Measurements from ENCODE around the gene RNF208.

Gene RNF208

DNA sequence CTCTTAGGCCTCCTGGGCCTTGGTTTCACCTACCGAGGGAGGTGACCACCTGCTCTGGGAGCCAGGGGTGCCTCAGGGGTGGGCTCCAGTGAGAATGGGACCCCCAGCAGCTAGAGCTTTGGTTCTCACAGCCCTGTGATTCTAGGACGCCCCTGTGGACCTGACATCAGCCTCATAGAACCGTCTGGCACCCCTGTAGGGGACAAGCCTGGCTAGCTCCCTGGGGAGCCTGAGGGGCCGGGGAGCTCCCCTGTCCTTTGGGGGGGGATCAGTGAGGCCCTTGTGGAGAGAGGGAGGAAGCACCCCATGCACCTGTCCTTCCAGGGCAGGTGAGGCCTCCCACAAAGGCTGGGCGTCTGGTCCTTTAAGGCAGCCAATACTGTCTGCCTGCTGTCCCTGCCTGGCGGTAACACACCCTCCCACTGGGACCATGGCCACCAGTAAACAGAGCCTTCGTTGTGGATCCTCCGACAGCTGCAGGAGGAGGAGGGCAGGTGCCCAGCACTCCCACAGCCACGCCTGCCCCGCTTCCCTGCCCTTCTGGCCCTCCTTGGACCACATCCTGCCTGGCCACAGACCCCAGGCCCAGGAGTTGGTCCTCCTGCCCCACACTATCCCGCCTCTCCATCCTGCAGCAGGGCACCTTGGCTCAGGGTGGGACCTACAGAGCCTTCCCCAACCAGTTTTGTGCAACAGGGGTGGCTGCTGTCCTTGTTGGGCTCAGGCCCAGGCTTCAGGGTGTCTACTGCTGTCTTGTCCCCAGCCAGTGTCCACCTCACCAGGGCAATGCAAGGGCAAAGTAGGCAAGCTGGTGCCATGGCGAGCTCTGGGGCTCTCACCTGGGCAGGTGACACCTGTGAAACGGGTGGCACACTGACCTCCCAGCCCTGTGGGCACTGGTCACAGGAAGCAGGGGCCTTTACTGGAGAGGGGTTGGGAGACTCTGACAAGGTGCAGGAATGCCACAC lies 16.0 kb upstream of the RNF208 start:
- Histone ChIP-seq H3K27me3 (ENCODE audit: control insufficient read depth in 1 of 2, insufficient read depth in 1 of 2, low read length in 2 of 2) (peaks cover 0 to 23% of the 10 kb centered on the region in 2 experiments), H2BK15ac (ENCODE audit: low read depth, poor library complexity, severe bottlenecking) (peak overlapping the region; percentile 6), H3K36me3 (ENCODE audit: control insufficient read depth in 1 of 2, insufficient read depth in 2 of 2, low read depth in 1 of 2, low read length in 2 of 2) (peaks cover 14 to 17% of the 10 kb centered on the region in 2 experiments), H3K9me3 (ENCODE audit: control insufficient read depth, low read length) (no peaks in the 10 kb centered on the region), H4K91ac (ENCODE audit: low read length) (peak overlapping the region; percentile 70), H3K4me1 (ENCODE audit: control insufficient read depth, insufficient read depth, low read depth, low read length) (peaks cover 43% of the 10 kb centered on the region), H2BK5ac (ENCODE audit: low read depth, low read length, poor library complexity, severe bottlenecking) (no peak overlapping the region), H3K79me1 (replicated peaks; ENCODE audit: low read length, poor library complexity, severe bottlenecking) (peaks cover 21% of the 10 kb centered on the region), H2BK120ac (ENCODE audit: low read depth, low read length) (no peak overlapping the region), H3K23ac (ENCODE audit: low read length in 2 of 2) (peak overlapping the region in 1 of 2 experiments; percentile 23), H4K8ac (ENCODE audit: low read length) (no peak overlapping the region), H3K4me2 (ENCODE audit: low read length, poor library complexity, severe bottlenecking) (no peak overlapping the region), H2BK12ac (ENCODE audit: low read length in 2 of 2) (peak overlapping the region in 1 of 2 experiments; percentile 84), H3K14ac (ENCODE audit: low read length in 2 of 2) (peak overlapping the region in 1 of 2 experiments; percentile 9), H3K27ac (ENCODE audit: low read length, poor library complexity, severe bottlenecking) (no peak overlapping the region), H3K4me3 (ENCODE audit: insufficient read depth in 1 of 2, low read depth in 1 of 2, low read length in 2 of 2) (peak overlapping the region in 1 of 2 experiments; percentile 54), H3K18ac (ENCODE audit: low read depth in 1 of 2, low read length in 2 of 2) (no peak overlapping the region), H2AFZ (ENCODE audit: low read depth, low read length) (no peak overlapping the region), H3K9ac (ENCODE audit: low read length) (peak overlapping the region; percentile 32), H2AK5ac (ENCODE audit: low read length, severe bottlenecking) (peak overlapping the region; percentile 17), H3K4ac (ENCODE audit: low read depth in 1 of 2, low read length in 2 of 2) (no peak overlapping the region)
- no peak for DNase-seq
- WGBS: 85% methylated on average over 13 of the region's 13 CpGs

DNA sequence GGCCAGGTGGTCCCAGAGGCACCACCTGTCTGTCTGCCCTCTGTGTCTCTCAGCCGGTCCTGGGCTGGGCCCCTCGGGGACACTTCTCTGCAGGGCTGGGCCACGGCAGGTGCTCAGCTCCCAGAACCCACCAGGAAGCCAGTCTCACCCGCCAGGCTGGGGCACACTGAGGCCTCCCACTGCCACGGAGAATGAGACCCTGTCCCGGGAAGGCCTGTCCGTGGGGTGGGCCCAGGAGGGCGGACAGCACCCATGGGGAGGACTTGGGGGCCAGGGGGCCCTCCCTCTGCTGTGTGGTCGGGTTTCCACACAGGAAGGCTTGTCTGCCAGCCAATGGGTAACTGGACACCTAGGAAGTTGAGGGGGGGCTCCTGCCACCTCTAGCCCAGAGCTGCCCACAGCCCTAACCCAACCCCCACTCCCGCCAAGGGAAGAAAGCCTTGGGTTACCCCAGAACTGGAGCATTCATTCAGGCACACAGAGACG lies 14.9 kb upstream of the RNF208 start:
- H3K27me3 ChIP-seq (ENCODE audit: control insufficient read depth in 1 of 2, insufficient read depth in 1 of 2, low read length in 2 of 2): peaks cover 0 to 32% of the 10 kb centered on the region in 2 experiments
- H2AK5ac ChIP-seq (ENCODE audit: low read length, severe bottlenecking): peak overlapping the region; percentile 5
- no peak overlapping the region for H3K4me3 ChIP-seq (ENCODE audit: insufficient read depth in 1 of 2, low read depth in 1 of 2, low read length in 2 of 2)
- H2BK15ac ChIP-seq (ENCODE audit: low read depth, poor library complexity, severe bottlenecking): no peak overlapping the region
- H3K9me3 ChIP-seq (ENCODE audit: control insufficient read depth, low read length): no peaks in the 10 kb centered on the region
- H3K4me1 ChIP-seq (ENCODE audit: control insufficient read depth, insufficient read depth, low read depth, low read length): peaks cover 34% of the 10 kb centered on the region
- WGBS: 79% methylated on average over 11 of the region's 11 CpGs
- peak overlapping the region in 1 of 2 experiments; percentile 89 for H3K18ac ChIP-seq (ENCODE audit: low read depth in 1 of 2, low read length in 2 of 2)
- no peak overlapping the region for H3K14ac ChIP-seq (ENCODE audit: low read length in 2 of 2)
- H2BK12ac ChIP-seq (ENCODE audit: low read length in 2 of 2): peak overlapping the region in 1 of 2 experiments; percentile 85
- peak overlapping the region; percentile 74 for H4K91ac ChIP-seq (ENCODE audit: low read length)
- no peak overlapping the region for H2BK5ac ChIP-seq (ENCODE audit: low read depth, low read length, poor library complexity, severe bottlenecking)
- no peak overlapping the region for H3K9ac ChIP-seq (ENCODE audit: low read length)
- H4K8ac ChIP-seq (ENCODE audit: low read length): peak overlapping the region; percentile 52
- peaks cover 3 to 7% of the 10 kb centered on the region in 2 experiments for H3K36me3 ChIP-seq (ENCODE audit: control insufficient read depth in 1 of 2, insufficient read depth in 2 of 2, low read depth in 1 of 2, low read length in 2 of 2)
- no peak overlapping the region for H3K23ac ChIP-seq (ENCODE audit: low read length in 2 of 2)
- peak overlapping the region; percentile 49 for H3K4me2 ChIP-seq (ENCODE audit: low read length, poor library complexity, severe bottlenecking)
- H2BK120ac ChIP-seq (ENCODE audit: low read depth, low read length): no peak overlapping the region
- H3K27ac ChIP-seq (ENCODE audit: low read length, poor library complexity, severe bottlenecking): no peak overlapping the region
- peaks cover 21% of the 10 kb centered on the region for H3K79me1 ChIP-seq (replicated peaks; ENCODE audit: low read length, poor library complexity, severe bottlenecking)
- no peak for DNase-seq
- H2AFZ ChIP-seq (ENCODE audit: low read depth, low read length): peak overlapping the region; percentile 57
- H3K4ac ChIP-seq (ENCODE audit: low read depth in 1 of 2, low read length in 2 of 2): peak overlapping the region in 1 of 2 experiments; percentile 42

DNA sequence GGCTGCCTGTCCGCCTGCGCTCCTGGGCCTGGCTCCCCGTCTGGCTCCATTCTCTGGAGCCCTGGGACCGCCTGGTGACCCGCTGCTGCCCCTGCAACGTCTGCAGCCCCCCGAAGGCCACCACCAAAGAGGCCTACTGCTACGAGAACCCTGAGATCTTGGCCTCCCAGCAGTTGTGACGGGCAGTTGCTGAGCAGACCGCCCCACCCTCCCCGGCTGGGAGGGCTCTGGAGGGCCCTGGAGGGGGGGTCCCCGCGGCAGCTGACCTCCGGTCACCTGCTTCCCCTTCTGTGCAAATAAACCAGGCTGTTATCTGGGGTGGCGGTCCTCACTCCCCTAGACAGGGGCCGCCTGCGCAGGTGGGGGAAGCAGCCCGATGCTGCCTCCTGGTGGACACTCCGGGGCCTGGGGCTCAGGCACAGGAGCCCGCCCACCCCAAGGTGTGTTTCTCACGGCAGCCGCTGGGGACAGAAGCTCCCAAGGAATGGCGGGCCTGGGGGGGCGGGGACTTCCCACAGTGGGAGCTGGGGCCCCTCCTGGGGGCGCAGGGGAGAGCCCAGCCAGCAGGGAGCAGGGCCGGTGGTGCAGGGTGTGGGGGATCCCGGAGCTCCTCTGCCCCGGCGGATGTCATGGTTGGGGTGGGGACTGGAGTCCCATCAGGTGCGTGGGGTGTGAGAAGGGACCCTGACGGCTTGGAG lies 14.3 kb upstream of the RNF208 start:
- Histone ChIP-seq H2BK5ac (ENCODE audit: low read depth, low read length, poor library complexity, severe bottlenecking) (no peak overlapping the region), H3K14ac (ENCODE audit: low read length in 2 of 2) (no peak overlapping the region), H3K27me3 (ENCODE audit: control insufficient read depth in 1 of 2, insufficient read depth in 1 of 2, low read length in 2 of 2) (peaks cover 0 to 38% of the 10 kb centered on the region in 2 experiments), H3K23ac (ENCODE audit: low read length in 2 of 2) (no peak overlapping the region), H3K4me1 (ENCODE audit: control insufficient read depth, insufficient read depth, low read depth, low read length) (peaks cover 34% of the 10 kb centered on the region), H3K9me3 (ENCODE audit: control insufficient read depth, low read length) (no peaks in the 10 kb centered on the region), H3K4me3 (ENCODE audit: insufficient read depth in 1 of 2, low read depth in 1 of 2, low read length in 2 of 2) (peak overlapping the region in 1 of 2 experiments; percentile 21), H2BK120ac (ENCODE audit: low read depth, low read length) (no peak overlapping the region), H3K36me3 (ENCODE audit: control insufficient read depth in 1 of 2, insufficient read depth in 2 of 2, low read depth in 1 of 2, low read length in 2 of 2) (peaks cover 0 to 3% of the 10 kb centered on the region in 2 experiments), H3K4ac (ENCODE audit: low read depth in 1 of 2, low read length in 2 of 2) (peak overlapping the region in 1 of 2 experiments; percentile 42), H3K79me1 (replicated peaks; ENCODE audit: low read length, poor library complexity, severe bottlenecking) (peaks cover 21% of the 10 kb centered on the region), H2BK12ac (ENCODE audit: low read length in 2 of 2) (peak overlapping the region in 1 of 2 experiments; percentile 85), H3K27ac (ENCODE audit: low read length, poor library complexity, severe bottlenecking) (no peak overlapping the region), H3K9ac (ENCODE audit: low read length) (no peak overlapping the region), H2BK15ac (ENCODE audit: low read depth, poor library complexity, severe bottlenecking) (no peak overlapping the region), H4K8ac (ENCODE audit: low read length) (peak overlapping the region; percentile 52), H3K18ac (ENCODE audit: low read depth in 1 of 2, low read length in 2 of 2) (peak overlapping the region in 1 of 2 experiments; percentile 89), H2AFZ (ENCODE audit: low read depth, low read length) (peak overlapping the region; percentile 57), H2AK5ac (ENCODE audit: low read length, severe bottlenecking) (no peak overlapping the region), H4K91ac (ENCODE audit: low read length) (peak overlapping the region; percentile 74), H3K4me2 (ENCODE audit: low read length, poor library complexity, severe bottlenecking) (peak overlapping the region; percentile 49)
- DNase-seq: peak; percentile 83
- 23% methylated on average over 29 of the region's 31 CpGs for WGBS
